Prostate gland (tissue), 2 donors: Measurements from ENCODE around the gene PLAC1. TPM values are rescaled to one million over a fixed set of nuclear protein-coding genes. Genes with fewer than 3 reads are reported as not detected.

Experiments used
- DNase-seq: peaks from one replicate; pipeline ENCODE4 v3.0.0-alpha.2; 2019; ENCODE audit warnings: low spot score
- H3K27ac ChIP-seq, 2 donors: fragments of 200-600 bp; sonication (generic); 2 replicates each; pipeline ENCODE4 v1.5.1; 2017 to 2019
- H3K27me3 ChIP-seq: fragments of 200-600 bp; sonication (generic); replicated peaks from 2 replicates; pipeline ENCODE4 v1.5.1; 2019; ENCODE audit not compliant: insufficient read depth
- H3K36me3 ChIP-seq, 2 donors: fragments of 200-600 bp; sonication (generic); 1 replicate in 1 of 2; 2 replicates in 1 of 2; pipeline versions ENCODE4 v1.5.1 to v1.8.1; 2017 to 2019
- H3K4me1 ChIP-seq: fragments of 200-600 bp; sonication (generic); replicated peaks from 2 replicates; pipeline ENCODE4 v1.5.1; 2019
- H3K4me3 ChIP-seq, 2 donors: fragments of 200-600 bp; sonication (generic); 2 replicates each; pipeline ENCODE4 v1.5.1; 2017 to 2019
- H3K9me3 ChIP-seq: fragments of 200-600 bp; sonication (generic); 2 replicates; pipeline ENCODE4 v1.5.1; 2017
- CTCF ChIP-seq, 4 experiments: fragments of 200-600 bp in 2 of 4; fragments of 450-650 bp in 2 of 4; sonication (generic) in 2 of 4; IDR thresholded peaks; 1 replicate in 3 of 4; 2 replicates in 1 of 4; pipeline ENCODE4 v1.5.1; 2016 to 2019; ENCODE audit warnings: antibody characterized with exemption in 4 of 4, mild to moderate bottlenecking in 2 of 4, moderate library complexity in 2 of 4
- POLR2A ChIP-seq: fragments of 450-650 bp; IDR thresholded peaks from one replicate; pipeline ENCODE4 v1.6.1; 2016; ENCODE audit warnings: antibody characterized with exemption, mild to moderate bottlenecking
- POLR2AphosphoS5 ChIP-seq: sonication (generic); formaldehyde crosslinking; IDR thresholded peaks from one replicate; pipeline ENCODE4 v1.6.1; 2017; ENCODE audit warnings: antibody characterized with exemption
- WGBS: methylation state at CpG from one replicate; pipeline ENCODE4 v1.1.5; 2018; 5-methylcytosine and 5-hydroxymethylcytosine counted together
- intact Hi-C: fragments of 100-400 bp; cut with DNase I; formaldehyde crosslinking; loops from one replicate; pipeline ENCODE4 v1.14.2; 2022
- total RNA-seq, 2 donors: library from RNA; depleted of rRNA; stranded (reverse); fragments of >200 nt; gene quantifications; one replicate each; pipeline ENCODE4 v1.1.0, GENCODE V29; 2016

Gene PLAC1
- total RNA-seq, 2 donors from 2014 or later = 1.5 TPM; not detected in 1

- intact Hi-C loops = no loop called here
- Histone ChIP-seq H3K4me1 (no peaks in the 10 kb centered on the region), H3K27me3 (no peaks in the 10 kb centered on the region)
These were observed 96.3 kb downstream of the PLAC1 start for GRCh38 chrX:134562002-134562401.

GRCh38 chrX:134558133-134558532 is 100.1 kb downstream of the PLAC1 start:
- Histone ChIP-seq H3K4me1 (no peaks in the 10 kb centered on the region), H3K36me3 (no peaks in the 10 kb centered on the region), H3K27ac (no peak overlapping the region), H3K9me3 (no peaks in the 10 kb centered on the region), H3K27me3 (no peaks in the 10 kb centered on the region), H3K4me3 (no peak overlapping the region)
- 54% methylated on average over 4 of the region's 4 CpGs for WGBS
- intact Hi-C loops = no loop called here
- TF ChIP-seq CTCF (IDR thresholded peaks at IDR 0.05) (no peak), POLR2AphosphoS5 (no peak), POLR2A (no peak)
- no peak for DNase-seq

More at GRCh38 chrX:134562002-134562401, 96.3 kb downstream of the PLAC1 start:
- no peaks in the 10 kb centered on the region for H3K9me3 ChIP-seq
- no peak for TF ChIP-seq POLR2A
- no peak for TF ChIP-seq POLR2AphosphoS5
- TF ChIP-seq CTCF (IDR thresholded peaks at IDR 0.05) = no peak
- DNase-seq = no peak
- WGBS = 97% methylated on average over 2 of the region's 2 CpGs
- no peak overlapping the region for H3K27ac ChIP-seq
- H3K36me3 ChIP-seq = no peaks in the 10 kb centered on the region
- no peak overlapping the region for H3K4me3 ChIP-seq

- Histone ChIP-seq H3K27me3 (no peaks in the 10 kb centered on the region), H3K36me3 (no peaks in the 10 kb centered on the region), H3K4me3 (no peak overlapping the region), H3K4me1 (no peaks in the 10 kb centered on the region), H3K9me3 (no peaks in the 10 kb centered on the region), H3K27ac (no peak overlapping the region)
- no peak for TF ChIP-seq CTCF (IDR thresholded peaks at IDR 0.05)
- no peak for TF ChIP-seq POLR2AphosphoS5
- TF ChIP-seq POLR2A = no peak
- DNase-seq = no peak
- 77% methylated on average over 8 of the region's 8 CpGs for WGBS
- intact Hi-C loops = no loop called here
These were observed 104.0 kb downstream of the PLAC1 start for GRCh38 chrX:134554291-134554690.

- WGBS = 79% methylated on average over 5 of the region's 5 CpGs
- no peak for TF ChIP-seq POLR2AphosphoS5
- TF ChIP-seq POLR2A = no peak
- TF ChIP-seq CTCF (IDR thresholded peaks at IDR 0.05) = no peak
- Histone ChIP-seq H3K4me3 (no peak overlapping the region), H3K27ac (no peak overlapping the region), H3K27me3 (no peaks in the 10 kb centered on the region), H3K9me3 (no peaks in the 10 kb centered on the region), H3K36me3 (no peaks in the 10 kb centered on the region), H3K4me1 (no peaks in the 10 kb centered on the region)
- DNase-seq = no peak
- intact Hi-C loops = no loop called here
These were observed 105.9 kb downstream of the PLAC1 start for GRCh38 chrX:134552351-134552750.

- H3K27ac ChIP-seq = no peak overlapping the region
- 36% methylated on average over 22 of the region's 22 CpGs for WGBS
- DNase-seq = no peak
These were observed 106.8 kb downstream of the PLAC1 start for GRCh38 chrX:134551376-134552048.

More at GRCh38 chrX:134551376-134552048, 106.8 kb downstream of the PLAC1 start:
- H3K4me3 ChIP-seq = no peak overlapping the region
- H3K27me3 ChIP-seq = no peaks in the 10 kb centered on the region
- no peaks in the 10 kb centered on the region for H3K4me1 ChIP-seq
- no peaks in the 10 kb centered on the region for H3K36me3 ChIP-seq
- intact Hi-C loops = no loop called here
- H3K9me3 ChIP-seq = no peaks in the 10 kb centered on the region
- no peak for TF ChIP-seq CTCF (IDR thresholded peaks at IDR 0.05)
